Caco-2 (cell line): ENCODE data around the gene OMA1. TPM values are rescaled to one million over a fixed set of nuclear protein-coding genes. Genes with fewer than 3 reads are reported as not detected.

Experiments
- BruUV-seq: library from RNA; stranded (reverse); fragments of 400-500 nt; replicated peaks from 2 replicates; lab custom pipeline; 2021; lab: Mats Ljungman, UMichigan
- CTCF ChIA-PET: fragments of 300-600 bp; sonication (Branson Sonifier 250); formaldehyde crosslinking; loops from one replicate; lab custom pipeline; 2022; ENCODE audit warnings: antibody characterized with exemption; lab: Charles Lee
- POLR2A ChIA-PET: fragments of 300-600 bp; sonication (Branson Sonifier 250); formaldehyde crosslinking; loops from one replicate; lab custom pipeline; 2022; ENCODE audit warnings: antibody characterized with exemption; lab: Charles Lee
- DNase-seq, 2 experiments: peaks; one replicate each; pipeline versions ENCODE4 v3.0.0 to v3.0.0-alpha.2; 2020 to 2022
- H3K27me3 ChIP-seq: replicated peaks from 2 replicates; pipeline ENCODE4 v1.6.0; 2011; ENCODE audit warnings: low read length; ENCODE audit not compliant: control insufficient read depth, insufficient read depth
- H3K36me3 ChIP-seq: 2 replicates; pipeline ENCODE4 v1.5.1; 2011; ENCODE audit warnings: low read length; ENCODE audit not compliant: control insufficient read depth, insufficient read depth
- H3K4me1 ChIP-seq: fragments of 250-450 bp; sonication (Bioruptor Pico); 2 replicates; pipeline ENCODE4 v1.5.1; 2020; ENCODE audit warnings: mild to moderate bottlenecking
- H3K4me3 ChIP-seq: 2 replicates; pipeline ENCODE4 v1.5.1; 2011; ENCODE audit warnings: low read depth, mild to moderate bottlenecking, control low read depth, low read length
- H3K9me3 ChIP-seq: fragments of 250-450 bp; sonication (Bioruptor Pico); 2 replicates; pipeline ENCODE4 v1.5.1; 2020; ENCODE audit warnings: mild to moderate bottlenecking, moderate library complexity
- H3K27ac Mint-ChIP-seq: one replicate; pipeline ENCODE4 v1.8.0; 2022; ENCODE audit warnings: mixed read lengths; ENCODE audit not compliant: unreplicated experiment
- H3K27me3 Mint-ChIP-seq: one replicate; pipeline ENCODE4 v1.8.0; 2022; ENCODE audit warnings: mixed read lengths; ENCODE audit not compliant: insufficient read depth, unreplicated experiment
- H3K36me3 Mint-ChIP-seq: one replicate; pipeline ENCODE4 v1.8.0; 2022; ENCODE audit warnings: mild to moderate bottlenecking, mixed read lengths; ENCODE audit not compliant: insufficient read depth, unreplicated experiment
- H3K4me1 Mint-ChIP-seq: one replicate; pipeline ENCODE4 v1.8.0; 2022; ENCODE audit warnings: low read depth, mixed read lengths; ENCODE audit not compliant: unreplicated experiment
- H3K4me3 Mint-ChIP-seq: one replicate; pipeline ENCODE4 v1.8.0; 2022; ENCODE audit warnings: mild to moderate bottlenecking, moderate library complexity, mixed read lengths; ENCODE audit not compliant: unreplicated experiment
- H3K9me3 Mint-ChIP-seq: one replicate; pipeline ENCODE4 v1.8.0; 2022; ENCODE audit warnings: mixed read lengths; ENCODE audit not compliant: unreplicated experiment
- CTCF ChIP-seq, 2 experiments: fragments of 200-600 bp in 1 of 2; IDR thresholded peaks; 1 replicate in 1 of 2; 2 replicates in 1 of 2; pipeline versions ENCODE4 v1.5.1 to v1.8.0; 2011 to 2022; ENCODE audit warnings: antibody characterized with exemption in 1 of 2, control low read depth in 1 of 2, inconsistent platforms in 1 of 2, low read depth in 1 of 2, low read length in 1 of 2, mild to moderate bottlenecking in 1 of 2, moderate library complexity in 1 of 2; ENCODE audit not compliant: insufficient read depth in 1 of 2, severe bottlenecking in 1 of 2, unreplicated experiment in 1 of 2
- intact Hi-C: fragments of 100-400 bp; cut with micrococcal nuclease; formaldehyde crosslinking; loops from one replicate; pipeline ENCODE4 v1.10.0; 2022; ENCODE audit not compliant: unreplicated experiment
- total RNA-seq: library from RNA; stranded (reverse); gene quantifications from 2 replicates; pipeline ENCODE4 v1.2.3, GENCODE V29; 2022

OMA1 gene
- total RNA-seq, 1 experiment from 2014 or later, result 6.9 TPM

GRCh38 chr1:58591806-58592205 is 45.3 kb upstream of the OMA1 start:
- Histone ChIP-seq H3K4me3 (no peak overlapping the region), H3K27me3 (no peaks in the 10 kb centered on the region), H3K9me3 (no peaks in the 10 kb centered on the region), H3K4me1 (no peaks in the 10 kb centered on the region), H3K36me3 (no peaks in the 10 kb centered on the region)
- POLR2A ChIA-PET, result no interaction called here
- intact Hi-C loops, result no loop called here
- Mint-ChIP-seq H3K4me1 (no peaks in the 10 kb centered on the region), H3K27ac (no peak overlapping the region), H3K27me3 (no peaks in the 10 kb centered on the region), H3K9me3 (no peaks in the 10 kb centered on the region), H3K4me3 (no peak overlapping the region), H3K36me3 (no peaks in the 10 kb centered on the region)
- CTCF ChIA-PET, result no interaction called here
- no peak for DNase-seq
- TF ChIP-seq CTCF (IDR thresholded peaks at IDR 0.05; ENCODE audit: insufficient read depth in 1 of 2, low read depth in 1 of 2, low read length in 1 of 2, severe bottlenecking in 1 of 2, unreplicated experiment in 1 of 2), result no peak
- BruUV-seq, result no TSS peak

GRCh38 chr1:58590019-58590418 is 43.5 kb upstream of the OMA1 start:
- Histone ChIP-seq H3K9me3 (no peaks in the 10 kb centered on the region), H3K4me3 (no peak overlapping the region), H3K4me1 (no peaks in the 10 kb centered on the region), H3K36me3 (no peaks in the 10 kb centered on the region), H3K27me3 (no peaks in the 10 kb centered on the region)
- Mint-ChIP-seq H3K4me1 (peaks cover 4% of the 10 kb centered on the region), H3K36me3 (no peaks in the 10 kb centered on the region), H3K27ac (no peak overlapping the region), H3K9me3 (no peaks in the 10 kb centered on the region), H3K4me3 (no peak overlapping the region), H3K27me3 (no peaks in the 10 kb centered on the region)
- BruUV-seq, result no TSS peak
- DNase-seq, result no peak
- ChIA-PET CTCF (no interaction called here), POLR2A (no interaction called here)
- intact Hi-C loops, result no loop called here
- no peak for TF ChIP-seq CTCF (IDR thresholded peaks at IDR 0.05; ENCODE audit: insufficient read depth in 1 of 2, low read depth in 1 of 2, low read length in 1 of 2, severe bottlenecking in 1 of 2, unreplicated experiment in 1 of 2)

GRCh38 chr1:58588396-58588795 is 41.9 kb upstream of the OMA1 start:
- H3K4me1 ChIP-seq, result 0 out of 2 replicates have a peak, but pooled peaks cover 4% of the 10 kb centered on the region
- no peaks in the 10 kb centered on the region for H3K9me3 ChIP-seq
- intact Hi-C loops, result no loop called here
- ChIA-PET POLR2A (interaction anchor here (0.5 kb wide), 1 partner anchor 13 kb away, joined by 3 read pairs; no protein-coding TSS in a partner anchor), CTCF (no interaction called here)
- Mint-ChIP-seq H3K4me3 (no peak overlapping the region), H3K9me3 (no peaks in the 10 kb centered on the region), H3K27ac (no peak overlapping the region), H3K4me1 (peaks cover 13% of the 10 kb centered on the region), H3K27me3 (no peaks in the 10 kb centered on the region), H3K36me3 (no peaks in the 10 kb centered on the region)
- DNase-seq, result no peak
- H3K27me3 ChIP-seq, result no peaks in the 10 kb centered on the region
- TF ChIP-seq CTCF (IDR thresholded peaks at IDR 0.05; ENCODE audit: insufficient read depth in 1 of 2, low read depth in 1 of 2, low read length in 1 of 2, severe bottlenecking in 1 of 2, unreplicated experiment in 1 of 2), result no peak
- H3K36me3 ChIP-seq, result no peaks in the 10 kb centered on the region
- H3K4me3 ChIP-seq, result no peak overlapping the region
- no TSS peak for BruUV-seq
